HCT116 (cell line): ENCODE measurements around the gene FKBP1A. TPM values are rescaled to one million over a fixed set of nuclear protein-coding genes. Genes with fewer than 3 reads are reported as not detected.

Source experiments
- ATAC-seq: fragments of 200-7000 bp; cut with Tn5 transposase; 2 replicates; pipeline ENCODE4 v1.9.1; 2020; ENCODE audit warnings: mild to moderate bottlenecking, moderate library complexity
- BruUV-seq: library from RNA; stranded (reverse); fragments of 400-500 nt; replicated peaks from 2 replicates; lab custom pipeline; 2021; lab: Mats Ljungman, UMichigan
- CTCF ChIA-PET: fragments of 300-600 bp; sonication (Branson Sonifier 250); formaldehyde crosslinking; loops from one replicate; lab custom pipeline; 2021; ENCODE audit warnings: antibody characterized with exemption; lab: Charles Lee
- POLR2A ChIA-PET: fragments of 300-600, 350-600 bp; sonication (Branson Sonifier 250); formaldehyde crosslinking; loops from one replicate; lab custom pipeline; 2021; ENCODE audit warnings: antibody characterized with exemption; lab: Charles Lee
- RAD21 ChIA-PET, 2 experiments: fragments of 300-600 bp; sonication (Branson Sonifier 250); formaldehyde crosslinking; loops; one replicate each; lab custom pipeline; 2023; ENCODE audit warnings: low total read pairs in 2 of 2; ENCODE audit not compliant: uncharacterized antibody in 2 of 2, unreplicated experiment in 2 of 2, low non-redundant PET in 1 of 2; lab: Charles Lee
- DNase-seq: peaks from one replicate; pipeline ENCODE4 v3.0.0-alpha.2; 2010; ENCODE audit warnings: low read depth, low spot score
- H2AFZ ChIP-seq: fragments of 200-600 bp; shearing (Covaris generic), sonication (generic); 2 replicates; pipeline ENCODE4 v1.6.1; 2017; ENCODE audit warnings: low read depth, mixed run types, mixed read lengths, antibody characterized with exemption, low read length; ENCODE audit not compliant: poor library complexity, severe bottlenecking
- H3K27ac ChIP-seq: 2 replicates; pipeline ENCODE4 v1.5.1; 2012; ENCODE audit warnings: low read depth, low read length
- H3K27me3 ChIP-seq: fragments of 200-600 bp; sonication (generic); 2 replicates; pipeline ENCODE4 v1.6.1; 2016; ENCODE audit warnings: mixed run types, low read length, mixed read lengths; ENCODE audit not compliant: insufficient read depth
- H3K36me3 ChIP-seq, 2 experiments: fragments of 200-500 bp in 1 of 2; fragments of 200-600 bp in 1 of 2; sonication (Bioruptor generic) in 1 of 2; sonication (generic) in 1 of 2; 2 replicates each; pipeline versions ENCODE4 v1.5.1 to v1.6.1; 2014 to 2016; ENCODE audit warnings: low read length in 2 of 2, inconsistent platforms in 1 of 2, mixed read lengths in 1 of 2, mixed run types in 1 of 2; ENCODE audit not compliant: insufficient read depth in 2 of 2, control insufficient read depth in 1 of 2
- H3K4me1 ChIP-seq, 2 experiments: fragments of 200-600 bp in 1 of 2; sonication (generic) in 1 of 2; 2 replicates each; pipeline versions ENCODE4 v1.5.1 to v1.6.1; 2012 to 2017; ENCODE audit warnings: low read length in 2 of 2, inconsistent platforms in 1 of 2, mild to moderate bottlenecking in 1 of 2, mixed read lengths in 1 of 2, mixed run types in 1 of 2, moderate library complexity in 1 of 2; ENCODE audit not compliant: insufficient read depth in 2 of 2, control insufficient read depth in 1 of 2
- H3K4me2 ChIP-seq: fragments of 200-600 bp; sonication (generic); 2 replicates; pipeline ENCODE4 v1.6.1; 2017; ENCODE audit warnings: mixed run types, low read length, mixed read lengths
- H3K4me3 ChIP-seq, 2 experiments: fragments of 200-600 bp in 1 of 2; sonication (generic) in 1 of 2; replicated peaks in 1 of 2; 2 replicates each; pipeline ENCODE4 v1.5.1; 2011 to 2016; ENCODE audit warnings: low read length in 2 of 2, control low read depth in 1 of 2, low read depth in 1 of 2, mild to moderate bottlenecking in 1 of 2, mixed read lengths in 1 of 2, mixed run types in 1 of 2
- H3K79me2 ChIP-seq: fragments of 200-600 bp; sonication (generic); 2 replicates; pipeline ENCODE4 v1.6.1; 2017; ENCODE audit warnings: mild to moderate bottlenecking, mixed run types, low read length, moderate library complexity, mixed read lengths; ENCODE audit not compliant: insufficient read depth
- H3K9ac ChIP-seq: fragments of 200-600 bp; sonication (generic); 2 replicates; pipeline ENCODE4 v1.6.1; 2016; ENCODE audit warnings: low read length, mixed read lengths
- H3K9me2 ChIP-seq: fragments of 200-600 bp; sonication (generic), shearing (Covaris generic); 2 replicates; pipeline ENCODE4 v1.6.1; 2017; ENCODE audit warnings: mixed run types, mild to moderate bottlenecking, moderate library complexity; ENCODE audit not compliant: insufficient read depth
- H3K9me3 ChIP-seq, 2 experiments: fragments of 200-500 bp in 1 of 2; fragments of 200-600 bp in 1 of 2; sonication (Bioruptor generic) in 1 of 2; sonication (generic) in 1 of 2; 2 replicates each; pipeline ENCODE4 v1.6.1; 2014 to 2017; ENCODE audit warnings: low read length in 2 of 2, mixed read lengths in 2 of 2, inconsistent platforms in 1 of 2, low read depth in 1 of 2, mild to moderate bottlenecking in 1 of 2, mixed run types in 1 of 2, moderate library complexity in 1 of 2; ENCODE audit not compliant: control insufficient read depth in 1 of 2, insufficient read depth in 1 of 2
- H4K20me1 ChIP-seq: fragments of 200-600 bp; sonication (generic), shearing (Covaris generic); 2 replicates; pipeline ENCODE4 v1.6.1; 2017; ENCODE audit warnings: mixed run types, mild to moderate bottlenecking, moderate library complexity; ENCODE audit not compliant: insufficient read depth
- CBX3 ChIP-seq: IDR thresholded peaks from 2 replicates; pipeline ENCODE4 v1.6.1; 2012; ENCODE audit warnings: low read depth
- CEBPB ChIP-seq: IDR thresholded peaks from 2 replicates; pipeline ENCODE4 v1.6.1; 2012; ENCODE audit warnings: low read depth
- EZH2phosphoT487 ChIP-seq: fragments of 200-600 bp; IDR thresholded peaks from 2 replicates; pipeline ENCODE4 v1.6.1; 2018; ENCODE audit warnings: antibody characterized with exemption, borderline replicate concordance
- SP1 ChIP-seq: IDR thresholded peaks from 2 replicates; pipeline ENCODE4 v1.6.1; 2012; ENCODE audit warnings: low read depth
- ZBTB33 ChIP-seq: IDR thresholded peaks from 2 replicates; pipeline ENCODE4 v1.6.1; 2011; ENCODE audit warnings: mild to moderate bottlenecking, low read length, moderate library complexity; ENCODE audit not compliant: insufficient replicate concordance; ENCODE audit errors: extremely low read depth
- ZFX ChIP-seq: fragments of 450-650 bp; IDR thresholded peaks from 2 replicates; pipeline ENCODE4 v1.6.1; 2017
- ZNF274 ChIP-seq: fragments of 200-500 bp; sonication (Bioruptor generic); IDR thresholded peaks from 2 replicates; pipeline ENCODE4 v1.6.1; 2014; ENCODE audit warnings: mild to moderate bottlenecking, low read depth, low read length, inconsistent platforms
- intact Hi-C: fragments of 100-400 bp; cut with micrococcal nuclease; formaldehyde crosslinking; loops from 2 replicates; pipeline ENCODE4 v1.10.0; 2022
- total RNA-seq: library from RNA; stranded (reverse); gene quantifications from one replicate; pipeline ENCODE4 v1.2.1, GENCODE V29; 2021; ENCODE audit not compliant: unreplicated experiment

The FKBP1A gene
- total RNA-seq, 1 experiment from 2014 or later: 259 TPM

- intact Hi-C loops: no loop called here
- peaks cover 25 to 47% of the 10 kb centered on the region in 2 experiments for H3K36me3 ChIP-seq
- ChIA-PET CTCF (no interaction called here), POLR2A (no interaction called here), RAD21 (no interaction called here)
- TF ChIP-seq ZFX: no peak
- TF ChIP-seq SP1: no peak
- TF ChIP-seq ZNF274: no peak
- no peak for TF ChIP-seq CEBPB
- TF ChIP-seq CBX3: no peak
- no peak for TF ChIP-seq ZBTB33
- no peak for TF ChIP-seq EZH2phosphoT487
- H3K4me2 ChIP-seq: no peak overlapping the region
- H3K4me1 ChIP-seq: peaks cover 0 to 6% of the 10 kb centered on the region in 2 experiments; a peak in 2 of 4 replicates
- BruUV-seq: no TSS peak
- no peaks in the 10 kb centered on the region for H3K9me2 ChIP-seq
- no peak for ATAC-seq
- H3K9me3 ChIP-seq: no peaks in the 10 kb centered on the region
- H3K79me2 ChIP-seq: peaks cover 79% of the 10 kb centered on the region
- no peak overlapping the region for H2AFZ ChIP-seq
- DNase-seq: no peak
- H3K9ac ChIP-seq: no peak overlapping the region
- no peak overlapping the region for H3K4me3 ChIP-seq
- peaks cover 14% of the 10 kb centered on the region for H4K20me1 ChIP-seq
- H3K27ac ChIP-seq: no peak overlapping the region
- no peaks in the 10 kb centered on the region for H3K27me3 ChIP-seq
These were observed 20.9 kb downstream of the FKBP1A start for GRCh38 chr20:1371830-1372539.
